Stimulated activated naive B cell treated with anti-CD40 and anti-IgM and Interleukin-4, amounts not matched to agents 10 μg/mL and 1 μg/mL and 100 μg/mL, for 72 hours (primary cell): ENCODE data around the gene CEP131.
"Not testable (repeated sequence)": the region's sequence is repeated elsewhere in the genome, so short reads cannot be mapped to it uniquely, and the experiment has no call there.

Experiments
- ATAC-seq, 2 donors: fragments of 150-1000 bp; cut with Tn5 transposase; replicated peaks; 2 replicates each; pipeline ENCODE4 v1.10.0; 2021; ENCODE audit warnings: moderate library complexity in 1 of 2
- DNase-seq: peaks from one replicate; pipeline ENCODE4 v3.0.0; 2021
- H3K27ac Mint-ChIP-seq: one replicate; pipeline ENCODE4 v1.8.0; 2022; ENCODE audit warnings: mild to moderate bottlenecking, mixed read lengths
- H3K27me3 Mint-ChIP-seq, 2 donors: one replicate each; pipeline ENCODE4 v1.8.0; 2022; ENCODE audit warnings: mixed read lengths in 2 of 2
- H3K36me3 Mint-ChIP-seq, 2 donors: one replicate each; pipeline ENCODE4 v1.8.0; 2022; ENCODE audit warnings: mixed read lengths in 2 of 2, mild to moderate bottlenecking in 1 of 2
- H3K4me1 Mint-ChIP-seq, 2 donors: one replicate each; pipeline ENCODE4 v1.8.0; 2022; ENCODE audit warnings: mixed read lengths in 2 of 2, mild to moderate bottlenecking in 1 of 2
- H3K4me3 Mint-ChIP-seq, 2 donors: one replicate each; pipeline ENCODE4 v1.8.0; 2022; ENCODE audit warnings: mild to moderate bottlenecking in 2 of 2, mixed read lengths in 2 of 2, moderate library complexity in 1 of 2
- H3K9me3 Mint-ChIP-seq, 2 donors: one replicate each; pipeline ENCODE4 v1.8.0; 2022; ENCODE audit warnings: mixed read lengths in 2 of 2, mild to moderate bottlenecking in 1 of 2

The CEP131 gene

GRCh38 chr17:81157848-81158687, 64.7 kb downstream of the CEP131 start:
- H3K4me3 Mint-ChIP-seq: no peak overlapping the region
- no peaks in the 10 kb centered on the region for H3K36me3 Mint-ChIP-seq
- peaks cover 2 to 11% of the 10 kb centered on the region in 2 donors for H3K4me1 Mint-ChIP-seq
- ATAC-seq (no peak), DNase-seq (no peak)
- H3K9me3 Mint-ChIP-seq: no peaks in the 10 kb centered on the region
- H3K27ac Mint-ChIP-seq: no peak overlapping the region
- peaks cover 30 to 45% of the 10 kb centered on the region in 2 donors for H3K27me3 Mint-ChIP-seq

GRCh38 chr17:81156866-81157805, 65.6 kb downstream of the CEP131 start:
- no peak for DNase-seq
- Mint-ChIP-seq H3K27ac (no peak overlapping the region), H3K27me3 (peaks cover 23 to 36% of the 10 kb centered on the region in 2 donors), H3K9me3 (no peaks in the 10 kb centered on the region), H3K36me3 (no peaks in the 10 kb centered on the region), H3K4me3 (no peak overlapping the region), H3K4me1 (peaks cover 2 to 11% of the 10 kb centered on the region in 2 donors)
- no peak for ATAC-seq

GRCh38 chr17:81154961-81155360, 67.8 kb downstream of the CEP131 start:
- no peak for DNase-seq
- Mint-ChIP-seq H3K36me3 (no peaks in the 10 kb centered on the region), H3K27ac (no peak overlapping the region), H3K4me1 (no peaks in the 10 kb centered on the region), H3K9me3 (no peaks in the 10 kb centered on the region), H3K4me3 (no peak overlapping the region), H3K27me3 (peaks cover 22 to 31% of the 10 kb centered on the region in 2 donors)
- ATAC-seq: no peak

DNA sequence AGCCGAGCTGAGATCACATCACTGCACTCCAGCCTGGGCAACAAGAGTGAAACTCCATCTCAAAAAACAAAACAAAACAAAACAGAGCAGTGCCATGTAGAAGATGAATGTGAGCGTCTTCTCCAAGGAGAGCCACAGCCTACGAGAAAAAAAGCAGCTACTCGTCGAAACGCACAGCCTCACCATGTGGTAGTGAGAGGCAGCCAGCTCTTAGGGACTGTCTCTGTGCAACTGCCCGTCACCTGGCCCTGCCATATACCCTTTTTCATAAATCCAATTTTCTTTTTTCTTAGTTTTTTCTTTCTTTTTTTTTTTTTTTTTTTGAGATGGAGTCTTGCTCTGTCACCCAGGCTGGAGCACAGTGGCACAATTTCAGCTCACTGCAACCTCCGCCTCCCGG, 68.7 kb downstream of the CEP131 start:
- not testable (repeated sequence) for DNase-seq, ATAC-seq, H3K4me1 Mint-ChIP-seq, H3K9me3 Mint-ChIP-seq, H3K4me3 Mint-ChIP-seq, H3K27ac Mint-ChIP-seq, H3K36me3 Mint-ChIP-seq
- H3K27me3 Mint-ChIP-seq: peaks cover 24 to 37% of the 10 kb centered on the region in 2 donors

- Mint-ChIP-seq H3K36me3 (no peaks in the 10 kb centered on the region), H3K27ac (no peak overlapping the region), H3K4me3 (no peak overlapping the region), H3K9me3 (no peaks in the 10 kb centered on the region), H3K4me1 (no peaks in the 10 kb centered on the region), H3K27me3 (peaks cover 24 to 32% of the 10 kb centered on the region in 2 donors)
- no peak for DNase-seq
- ATAC-seq: peak in 1 of 2 donors; percentile 33
Measured at GRCh38 chr17:81153340-81153803, 69.4 kb downstream of the CEP131 start.

GRCh38 chr17:81152288-81152828, 70.4 kb downstream of the CEP131 start:
- Mint-ChIP-seq H3K27ac (no peak overlapping the region), H3K9me3 (no peaks in the 10 kb centered on the region), H3K4me1 (no peaks in the 10 kb centered on the region), H3K4me3 (no peak overlapping the region), H3K36me3 (no peaks in the 10 kb centered on the region), H3K27me3 (peaks cover 25 to 26% of the 10 kb centered on the region in 2 donors)
- DNase-seq (no peak), ATAC-seq (no peak)

- peaks cover 25% of the 10 kb centered on the region in 2 donors for H3K27me3 Mint-ChIP-seq
- no peak overlapping the region for H3K27ac Mint-ChIP-seq
- DNase-seq (no peak), ATAC-seq (no peak)
- no peaks in the 10 kb centered on the region for H3K4me1 Mint-ChIP-seq
- no peaks in the 10 kb centered on the region for H3K9me3 Mint-ChIP-seq
- no peaks in the 10 kb centered on the region for H3K36me3 Mint-ChIP-seq
- no peak overlapping the region for H3K4me3 Mint-ChIP-seq
Measured at GRCh38 chr17:81151278-81151677, 71.5 kb downstream of the CEP131 start.

DNA sequence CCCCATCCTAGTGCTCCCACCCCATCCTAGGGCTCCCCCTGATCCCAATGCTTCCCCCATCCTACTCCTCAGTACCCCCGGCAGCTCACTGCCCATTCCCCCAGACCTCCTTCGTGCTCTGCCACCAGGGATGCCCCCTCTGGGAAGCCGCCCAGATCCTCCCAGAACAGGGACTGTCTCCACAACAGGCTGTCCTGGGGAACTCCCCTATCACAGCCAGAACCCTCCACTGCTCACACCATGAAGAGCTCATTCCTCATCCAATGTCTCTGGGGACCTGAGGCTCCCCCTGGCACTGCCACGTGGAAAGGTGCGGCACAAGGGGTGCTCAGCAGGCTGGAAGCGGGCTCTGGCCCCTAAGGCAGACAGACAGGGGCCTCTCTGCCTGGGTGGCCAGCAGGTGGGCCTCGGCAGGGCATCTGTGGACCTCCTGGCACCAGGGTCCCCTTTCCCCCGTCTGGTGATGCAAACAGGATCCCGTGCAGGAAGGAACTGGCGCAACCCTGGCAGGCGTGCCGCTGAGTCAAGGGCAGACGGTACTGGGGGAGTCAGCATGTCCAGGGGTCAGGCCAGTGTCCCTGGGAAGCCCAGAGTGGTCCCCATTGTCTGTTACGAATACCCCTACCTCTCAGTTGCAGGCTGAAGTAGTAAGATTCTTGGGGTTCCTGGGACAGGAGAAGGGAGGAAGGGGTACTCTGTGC, 72.2 kb downstream of the CEP131 start:
- no peaks in the 10 kb centered on the region for H3K9me3 Mint-ChIP-seq
- no peak overlapping the region for H3K4me3 Mint-ChIP-seq
- H3K27ac Mint-ChIP-seq: no peak overlapping the region
- no peaks in the 10 kb centered on the region for H3K36me3 Mint-ChIP-seq
- no peaks in the 10 kb centered on the region for H3K4me1 Mint-ChIP-seq
- peaks cover 25% of the 10 kb centered on the region in 2 donors for H3K27me3 Mint-ChIP-seq
- ATAC-seq: no peak
- no peak for DNase-seq

DNA sequence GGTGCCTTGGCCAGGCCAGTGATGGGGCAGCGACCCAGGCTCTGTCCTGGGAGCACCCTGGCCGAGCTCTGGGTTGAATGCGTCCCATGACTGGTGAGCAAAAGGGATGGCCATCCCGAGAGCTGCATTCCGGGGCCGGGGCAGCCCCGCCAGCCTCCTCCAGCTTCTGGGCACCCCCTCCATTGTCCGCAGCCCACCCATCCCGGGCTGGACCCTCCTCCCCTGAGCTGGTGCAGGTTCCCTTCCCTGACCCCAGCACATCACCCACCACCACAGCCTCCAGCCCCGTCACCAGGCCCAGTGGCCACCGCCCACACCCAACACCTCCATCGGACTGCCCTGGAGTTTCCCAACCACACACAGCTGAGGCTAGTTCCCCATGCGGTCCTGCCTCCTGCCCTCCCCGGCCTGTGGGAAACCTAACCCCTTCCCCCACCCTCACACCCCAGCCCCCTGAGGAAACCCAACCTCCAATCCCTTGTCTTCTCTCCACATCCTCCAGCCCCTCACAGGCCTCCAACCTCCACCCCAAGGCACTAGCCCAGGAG, 73.7 kb downstream of the CEP131 start:
- peaks cover 25% of the 10 kb centered on the region in 2 donors for H3K27me3 Mint-ChIP-seq
- H3K4me1 Mint-ChIP-seq: no peaks in the 10 kb centered on the region
- DNase-seq (no peak), ATAC-seq (no peak)
- no peak overlapping the region for H3K27ac Mint-ChIP-seq
- H3K9me3 Mint-ChIP-seq: no peaks in the 10 kb centered on the region
- no peaks in the 10 kb centered on the region for H3K36me3 Mint-ChIP-seq
- H3K4me3 Mint-ChIP-seq: no peak overlapping the region

DNA sequence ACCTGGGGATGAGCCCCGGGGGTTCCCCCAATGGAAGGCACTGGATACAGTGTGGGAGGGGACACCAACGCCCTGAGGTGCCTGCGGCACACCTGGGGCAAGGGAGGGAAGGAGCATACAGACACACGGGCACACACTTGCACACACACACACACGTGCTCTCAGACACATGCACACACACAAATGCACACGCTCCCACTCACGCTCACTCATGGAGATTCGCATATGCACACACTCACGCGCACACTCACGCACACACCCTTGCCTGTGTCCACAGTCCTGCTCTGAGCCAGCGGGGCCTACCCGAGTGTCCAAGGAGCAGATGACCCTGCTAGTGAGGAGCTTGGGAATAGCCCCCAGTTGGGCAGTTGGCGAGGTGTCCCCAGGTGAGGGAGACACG, 74.2 kb downstream of the CEP131 start:
- Mint-ChIP-seq H3K27me3 (peaks cover 25 to 29% of the 10 kb centered on the region in 2 donors), H3K4me1 (no peaks in the 10 kb centered on the region), H3K4me3 (no peak overlapping the region), H3K27ac (no peak overlapping the region), H3K9me3 (no peaks in the 10 kb centered on the region), H3K36me3 (no peaks in the 10 kb centered on the region)
- no peak for ATAC-seq
- no peak for DNase-seq

DNA sequence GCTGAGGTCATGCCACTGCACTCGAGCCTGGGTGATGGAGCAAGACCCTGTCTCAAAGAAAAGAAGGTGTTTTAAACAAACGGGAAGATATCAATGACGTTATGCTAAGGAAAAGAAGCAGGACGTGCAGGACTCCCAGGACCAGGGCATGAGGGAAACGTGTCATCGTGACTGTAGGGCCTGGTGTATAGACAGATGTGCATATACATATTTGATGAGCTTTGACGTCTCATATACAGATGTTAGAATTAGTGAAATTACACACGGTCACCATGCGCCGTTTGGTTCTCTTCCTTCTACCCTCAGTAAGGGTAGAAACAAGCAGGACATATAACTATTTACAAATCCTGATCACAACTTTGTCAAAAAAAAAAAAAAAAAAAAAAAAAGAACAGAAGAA, 75.1 kb downstream of the CEP131 start:
- DNase-seq (no peak), ATAC-seq (no peak)
- peaks cover 25 to 33% of the 10 kb centered on the region in 2 donors for H3K27me3 Mint-ChIP-seq
- peaks cover 0 to 2% of the 10 kb centered on the region in 2 donors for H3K4me1 Mint-ChIP-seq
- no peak overlapping the region for H3K27ac Mint-ChIP-seq
- H3K9me3 Mint-ChIP-seq: no peaks in the 10 kb centered on the region
- H3K4me3 Mint-ChIP-seq: no peak overlapping the region
- no peaks in the 10 kb centered on the region for H3K36me3 Mint-ChIP-seq

GRCh38 chr17:81146208-81146607, 76.6 kb downstream of the CEP131 start:
- DNase-seq, H3K4me1 Mint-ChIP-seq, H3K27ac Mint-ChIP-seq, H3K4me3 Mint-ChIP-seq, H3K9me3 Mint-ChIP-seq, ATAC-seq, H3K36me3 Mint-ChIP-seq: not testable (repeated sequence)
- H3K27me3 Mint-ChIP-seq: peaks cover 24 to 27% of the 10 kb centered on the region in 2 donors

DNA sequence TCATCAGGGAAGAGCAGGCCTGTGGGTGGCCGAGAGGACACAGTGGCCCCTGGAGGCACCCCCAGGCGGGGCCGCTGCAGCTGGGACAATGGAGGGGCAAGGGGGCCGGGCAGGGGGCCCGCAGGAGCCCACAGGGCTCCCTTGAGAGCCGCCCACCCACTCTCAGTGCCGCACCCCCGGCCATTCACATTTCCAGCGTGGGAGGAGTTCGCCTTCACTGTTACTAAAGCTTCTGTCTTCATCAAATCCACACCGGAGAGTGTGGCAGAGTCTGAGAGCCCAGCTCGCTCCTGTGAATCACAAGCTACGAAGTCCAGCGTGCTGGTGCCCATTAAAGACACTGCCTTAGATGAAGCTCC, 78.4 kb downstream of the CEP131 start:
- ATAC-seq (no peak), DNase-seq (no peak)
- Mint-ChIP-seq H3K27ac (no peak overlapping the region), H3K36me3 (no peaks in the 10 kb centered on the region), H3K4me3 (no peak overlapping the region), H3K9me3 (no peaks in the 10 kb centered on the region), H3K27me3 (peaks cover 11 to 13% of the 10 kb centered on the region in 2 donors), H3K4me1 (peaks cover 0 to 6% of the 10 kb centered on the region in 2 donors)
